ENCODE measurements around the gene PARN.
A peak's percentile ranks its signal among the peaks of the same experiment; 100 is the strongest.
"Not testable (repeated sequence)": the region's sequence is repeated elsewhere in the genome, so short reads cannot be mapped to it uniquely, and the experiment has no call there.

The PARN gene

GRCh38 chr16:14572535-14572934 is 57.5 kb downstream of the PARN start:
- no peak for DNase-seq

- DNase-seq = no peak
Observed at GRCh38 chr16:14569213-14569612, 60.8 kb downstream of the PARN start.

DNA sequence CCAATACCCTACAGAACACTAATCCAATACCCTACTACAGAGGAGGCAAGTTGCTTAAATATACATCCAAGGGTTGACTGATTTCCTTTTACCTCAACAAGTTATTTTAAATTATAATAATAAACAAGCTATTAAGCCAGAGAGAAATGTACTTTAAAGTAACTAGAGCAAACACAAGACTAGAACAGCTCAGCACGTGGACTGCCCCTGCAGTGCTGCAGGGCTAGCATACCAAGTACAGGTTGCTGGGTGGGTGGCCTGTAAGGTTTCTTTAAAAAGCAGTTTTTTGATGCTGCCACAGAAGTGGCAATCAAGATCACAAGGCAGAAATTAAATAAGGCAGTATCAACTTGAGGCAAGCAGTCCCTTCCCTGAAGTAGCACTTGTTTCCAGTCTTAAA is 63.5 kb downstream of the PARN start:
- DNase-seq = no peak

- DNase-seq = no peak
Observed at GRCh38 chr16:14565688-14566025, 64.4 kb downstream of the PARN start.

- DNase-seq = no peak
Observed at GRCh38 chr16:14564861-14565687, 65.0 kb downstream of the PARN start.

DNA sequence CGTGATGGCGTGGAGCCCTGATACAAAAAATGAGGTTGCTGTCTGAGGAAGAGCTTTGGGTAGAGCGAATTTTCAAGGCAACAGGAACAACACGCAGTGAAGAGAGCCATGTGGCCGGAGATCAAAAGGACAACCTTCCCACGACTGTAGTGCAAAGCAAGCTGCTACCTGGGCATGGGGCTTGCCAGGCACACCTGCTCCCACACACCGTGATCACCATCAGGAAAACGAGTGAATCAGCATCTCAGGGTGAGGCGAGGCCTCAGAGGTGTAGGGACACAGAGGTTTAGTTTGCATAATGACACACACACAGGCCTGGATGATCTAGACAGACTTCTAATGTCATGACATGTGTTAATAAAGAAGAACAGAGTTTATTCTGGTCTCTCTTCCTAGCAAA is 65.7 kb downstream of the PARN start:
- no peak for DNase-seq

DNA sequence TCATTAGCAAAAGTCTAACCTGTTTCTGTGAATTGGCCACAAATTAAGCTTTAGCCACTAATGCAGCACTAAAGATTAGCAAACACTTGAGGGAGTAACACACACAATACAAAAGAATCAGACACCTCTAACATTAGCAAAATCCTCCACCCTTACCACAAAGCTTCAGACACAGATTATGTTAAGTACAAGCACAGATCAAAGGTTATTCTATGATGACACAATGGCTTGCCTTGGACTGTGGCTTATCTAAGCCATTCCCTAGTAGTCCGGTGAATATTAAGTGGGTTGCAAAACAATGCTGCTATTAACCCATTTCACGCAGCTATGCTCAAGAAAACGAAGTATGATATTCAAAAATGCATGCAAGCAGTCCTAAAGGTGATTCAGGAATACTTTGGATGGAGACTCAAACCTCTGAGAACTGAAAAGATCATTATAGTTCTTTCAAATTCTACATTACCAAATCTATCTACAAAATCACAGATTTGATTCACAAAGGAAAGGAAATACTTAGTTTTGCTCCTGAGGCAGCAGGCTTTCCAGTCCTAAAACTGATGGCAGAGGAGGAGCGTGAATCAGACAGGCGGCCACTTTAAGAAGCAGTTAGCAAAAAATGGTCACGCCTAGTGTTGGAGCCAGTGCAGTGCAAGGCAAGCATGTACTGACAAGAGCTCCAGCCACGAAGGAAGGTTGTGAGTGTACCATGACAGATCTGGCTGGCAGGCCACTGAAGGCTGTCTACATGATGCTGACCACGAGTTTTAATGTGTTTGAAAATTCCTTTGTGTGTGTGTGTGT is 67.2 kb downstream of the PARN start:
- DNase-seq = no peak

DNA sequence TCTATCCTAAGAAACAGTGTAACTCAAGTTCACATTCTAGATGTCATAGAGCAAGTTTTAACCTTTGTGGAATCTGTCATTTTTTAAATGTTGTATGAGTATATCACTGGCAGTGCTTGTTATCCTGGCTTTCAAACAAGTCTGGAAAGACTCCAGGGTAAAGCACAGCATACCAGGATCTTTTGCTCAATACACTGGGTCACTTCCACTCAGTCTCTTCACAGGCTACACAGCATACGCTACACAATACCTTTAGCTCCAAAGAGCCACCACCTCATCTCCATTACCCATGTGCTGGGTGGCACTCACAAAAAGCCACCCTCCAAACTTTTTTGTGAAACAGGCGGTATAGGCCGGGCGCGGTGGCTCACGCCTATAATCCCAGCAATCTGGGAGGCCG is 69.5 kb downstream of the PARN start:
- DNase-seq = no peak

- DNase-seq = no peak
Observed at GRCh38 chr16:14559809-14560241, 70.2 kb downstream of the PARN start.

DNA sequence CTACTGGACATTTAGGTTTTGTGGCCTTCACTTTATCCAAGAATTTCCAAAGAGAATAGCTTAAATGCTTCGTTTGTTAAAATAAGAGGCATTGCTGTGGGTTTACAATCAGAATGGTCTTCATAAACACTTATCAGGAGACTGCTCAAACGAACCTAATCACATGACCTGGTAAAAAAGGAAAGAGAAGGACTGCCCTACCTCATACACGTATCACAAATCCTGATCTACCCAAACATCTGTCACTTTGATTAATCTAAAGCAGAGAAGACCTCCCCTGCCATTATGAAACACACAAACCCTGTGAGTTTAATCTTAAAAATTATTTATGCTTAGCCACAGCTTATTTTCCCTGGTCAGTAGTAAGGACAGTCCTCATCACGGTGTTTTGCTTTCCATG is 76.6 kb downstream of the PARN start:
- DNase-seq = no peak

DNA sequence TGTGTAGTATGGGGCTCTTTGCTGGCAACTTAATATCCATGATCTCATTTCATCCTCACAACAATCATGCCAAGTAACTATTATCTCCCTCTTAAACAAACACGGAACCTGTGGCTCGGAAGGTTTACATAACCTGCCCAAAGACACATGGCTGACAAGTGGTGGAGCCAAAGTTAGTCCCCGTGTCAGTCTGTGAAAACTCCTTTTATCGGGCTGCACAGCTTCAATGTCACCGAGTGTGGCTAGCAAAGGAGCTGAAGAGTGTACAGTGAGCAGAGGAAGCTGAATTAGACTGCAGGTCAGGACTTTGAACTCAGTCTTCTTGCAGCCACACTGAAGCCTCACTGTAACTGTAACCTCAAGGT is 80.3 kb downstream of the PARN start:
- DNase-seq = no peak

GRCh38 chr16:14548933-14549788 is 80.9 kb downstream of the PARN start:
- no peak for DNase-seq

GRCh38 chr16:14545346-14545884 is 84.6 kb downstream of the PARN start:
- no peak for DNase-seq

DNA sequence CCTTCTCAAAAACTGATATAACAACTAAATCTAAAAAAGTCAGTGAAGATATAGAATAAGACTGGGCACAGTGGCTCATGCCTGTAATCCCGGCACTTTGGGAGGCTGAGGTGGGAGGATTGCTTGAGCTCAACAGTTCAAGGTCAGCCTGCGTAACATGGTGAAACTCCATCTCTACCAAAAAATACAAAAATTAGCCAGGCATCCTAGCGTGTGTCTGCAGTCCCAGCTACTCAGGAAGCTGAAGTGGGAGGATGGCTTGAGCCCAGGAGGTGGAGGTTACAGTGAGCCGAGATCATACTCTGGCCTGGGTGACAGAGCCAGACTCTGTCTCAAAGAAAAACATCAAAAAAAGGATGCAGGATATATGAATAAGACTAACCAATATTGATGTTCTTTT is 85.2 kb downstream of the PARN start:
- DNase-seq = not testable (repeated sequence)

- DNase-seq = no peak
Observed at GRCh38 chr16:14539631-14540030, 90.4 kb downstream of the PARN start.

GRCh38 chr16:14539156-14539555 is 90.9 kb downstream of the PARN start:
- DNase-seq = no peak

DNA sequence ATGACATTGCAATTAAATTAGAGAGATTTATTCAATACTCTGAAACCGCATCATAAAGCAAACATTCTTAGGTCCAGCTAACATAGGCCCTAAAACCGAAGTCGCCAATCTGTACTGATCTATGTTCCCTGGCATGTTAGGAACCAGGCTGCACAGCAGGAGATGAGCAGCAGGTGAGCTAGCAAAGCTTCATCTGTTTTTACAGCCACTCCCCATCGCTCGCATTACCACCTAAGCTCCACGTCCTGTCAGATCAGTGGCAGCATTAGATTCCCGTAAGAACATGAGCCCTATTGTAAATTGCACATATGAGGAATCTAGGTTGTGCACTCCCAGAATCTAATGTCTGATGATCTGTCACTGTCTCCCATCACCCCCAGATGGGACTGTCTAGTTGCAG is 91.5 kb downstream of the PARN start:
- no peak for DNase-seq

DNA sequence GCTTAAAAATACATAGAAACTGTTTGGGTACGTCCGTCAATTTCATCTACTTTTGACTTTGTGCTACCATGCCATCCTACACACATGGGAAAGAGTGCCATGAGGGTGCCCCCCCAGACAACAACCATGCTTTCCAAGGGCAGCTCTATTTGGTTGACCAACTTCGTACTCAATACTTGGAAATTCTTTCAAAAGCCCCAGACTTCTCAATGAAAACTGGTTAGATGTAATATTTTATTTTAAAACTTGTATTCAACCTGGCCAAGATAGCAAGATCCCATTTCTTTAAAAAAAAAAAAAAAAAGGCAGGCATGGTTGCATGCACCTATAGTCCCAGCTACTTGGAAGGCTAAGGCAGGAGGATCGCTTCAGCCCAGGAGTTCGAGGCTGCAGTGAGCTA is 98.4 kb downstream of the PARN start:
- no peak for DNase-seq

- no peak for DNase-seq
Observed at GRCh38 chr16:14531101-14531500, 99.0 kb downstream of the PARN start.

DNA sequence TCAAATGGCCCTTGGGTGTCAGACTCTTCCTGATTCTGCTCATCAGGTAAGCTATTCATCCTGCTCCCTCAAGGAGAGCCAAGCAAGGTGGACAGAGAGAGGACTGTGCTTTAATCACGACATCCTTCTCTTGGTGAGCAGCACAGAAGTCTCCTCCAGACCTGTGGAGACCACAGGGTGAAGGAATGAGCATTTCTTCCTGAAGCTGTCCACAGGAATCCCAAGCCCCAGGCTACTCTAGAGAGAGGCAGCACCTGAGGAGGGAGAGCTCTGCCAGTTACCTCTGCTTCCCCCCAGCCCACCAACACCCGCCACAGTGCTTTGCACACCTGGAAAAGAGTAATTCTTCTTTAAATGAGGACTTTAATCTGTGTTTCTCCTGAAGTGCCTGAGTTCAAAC is 100.0 kb downstream of the PARN start:
- no peak for DNase-seq

DNA sequence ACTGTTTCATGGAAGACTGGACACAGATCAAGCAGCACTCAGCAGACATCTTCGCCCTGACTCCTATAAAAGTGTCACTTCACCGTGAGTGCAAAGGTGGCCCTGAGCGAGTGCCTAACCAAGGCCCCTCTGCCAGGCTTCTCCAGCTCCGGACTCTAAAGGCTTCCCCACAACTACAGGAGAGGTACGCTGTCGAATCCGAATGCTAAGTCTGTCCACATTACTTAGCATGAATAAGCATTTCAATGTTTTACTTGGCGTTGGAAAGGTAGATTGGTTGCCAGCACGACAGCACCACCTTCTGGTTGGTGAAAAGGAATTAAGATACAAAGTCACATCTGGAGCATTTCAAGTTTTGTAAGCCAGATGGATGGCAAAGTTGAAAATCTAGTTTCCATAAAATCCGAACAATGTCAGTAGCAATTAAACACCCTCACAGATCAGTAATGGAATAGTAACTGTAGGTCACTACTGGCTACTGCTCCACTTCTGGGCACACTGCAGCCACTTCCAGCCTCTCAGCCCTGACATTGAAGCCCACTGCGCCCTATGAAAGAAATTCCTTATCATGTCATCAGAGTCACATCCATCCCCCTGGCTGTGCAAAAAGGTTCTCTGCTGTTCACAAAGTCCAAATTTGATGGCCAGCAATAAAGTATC is 100.9 kb downstream of the PARN start:
- DNase-seq = peak; percentile 68

DNA sequence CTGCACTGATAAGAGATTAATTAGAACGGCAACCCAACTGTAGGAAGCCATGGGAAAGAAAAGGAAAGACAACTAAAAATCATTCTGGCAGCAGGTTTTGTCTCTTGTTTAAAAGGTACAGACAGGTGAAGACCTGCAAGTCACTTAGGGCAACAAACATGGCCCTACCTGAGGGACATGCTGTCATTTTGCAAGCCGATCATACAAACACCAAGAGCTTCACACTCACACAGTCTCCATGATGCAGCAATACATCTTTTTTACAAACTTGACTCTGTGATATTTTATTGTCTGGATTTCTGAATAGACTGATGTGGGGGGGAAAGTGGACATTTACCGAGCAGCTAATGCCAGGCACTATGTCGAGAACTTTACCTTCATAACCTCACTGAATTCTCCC is 101.8 kb downstream of the PARN start:
- no peak for DNase-seq
